Cerebellar cortex (tissue), 1 donor: Measurements from ENCODE around the gene ALDH4A1.
"Not testable (repeated sequence)": the region's sequence is repeated elsewhere in the genome, so short reads cannot be mapped to it uniquely, and the experiment has no call there.

ENCODE experiments used
- DNase-seq: peaks from one replicate; pipeline ENCODE4 v3.0.0-alpha.2; 2015; ENCODE audit warnings: low spot score

Gene ALDH4A1

DNA sequence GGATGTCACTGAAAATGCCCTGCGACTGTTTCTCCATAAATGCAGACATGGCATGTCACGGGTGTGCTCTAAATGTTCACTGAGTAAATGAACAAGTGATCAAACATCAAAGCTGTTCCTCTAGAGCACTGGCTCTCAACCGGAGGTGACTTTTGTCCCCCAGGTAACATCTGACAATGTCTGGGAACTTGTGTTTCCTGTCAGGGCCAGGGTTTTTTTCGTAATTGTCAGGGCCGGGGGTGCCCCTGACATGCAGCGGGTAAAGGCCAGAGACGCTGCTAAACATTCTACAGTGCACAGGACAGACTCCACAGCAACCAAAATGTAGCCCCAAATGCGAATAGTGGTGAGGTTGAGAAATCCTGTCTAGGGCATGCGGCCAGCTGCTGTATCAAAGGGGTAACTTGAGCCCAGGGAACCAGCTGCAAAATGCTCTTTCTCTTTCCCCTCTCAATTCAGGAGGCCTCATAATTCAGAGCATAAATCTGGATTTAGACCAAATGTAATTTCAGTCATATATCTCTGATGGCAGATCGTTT is 2.0 kb downstream of the ALDH4A1 start:
- no peak for DNase-seq

DNA sequence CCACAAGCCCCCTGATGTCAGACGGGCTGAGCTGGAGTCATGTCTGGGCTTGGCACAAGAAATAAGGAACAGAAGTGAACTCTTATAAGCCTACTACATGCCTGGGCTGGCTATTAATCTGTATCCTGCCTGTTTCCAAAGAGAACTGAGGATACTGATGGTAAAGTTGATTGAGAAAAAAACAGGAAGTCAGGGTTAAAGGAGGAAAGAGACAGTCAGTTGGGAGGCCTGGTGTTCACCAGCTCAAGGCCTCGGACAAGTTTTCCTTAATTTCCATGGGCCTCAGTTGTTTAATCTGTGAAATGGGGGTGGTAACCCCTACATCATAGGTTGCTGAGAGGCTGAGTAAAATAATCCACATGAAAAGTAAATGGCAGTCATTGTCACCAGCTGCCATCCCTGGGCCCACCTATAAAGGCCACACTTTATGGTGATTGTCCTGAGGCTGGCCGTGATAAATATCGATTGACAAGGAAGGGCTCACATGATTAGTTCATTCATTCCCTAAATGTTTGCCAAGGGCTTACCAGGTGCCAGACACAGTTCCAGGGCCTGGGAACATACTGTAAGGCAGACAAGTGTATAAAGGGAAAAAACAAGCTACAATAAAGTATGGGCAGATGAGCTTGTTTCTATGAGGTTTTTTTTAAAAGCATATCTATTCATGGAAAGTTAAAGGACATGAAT is 2.8 kb downstream of the ALDH4A1 start:
- DNase-seq, result no peak

DNA sequence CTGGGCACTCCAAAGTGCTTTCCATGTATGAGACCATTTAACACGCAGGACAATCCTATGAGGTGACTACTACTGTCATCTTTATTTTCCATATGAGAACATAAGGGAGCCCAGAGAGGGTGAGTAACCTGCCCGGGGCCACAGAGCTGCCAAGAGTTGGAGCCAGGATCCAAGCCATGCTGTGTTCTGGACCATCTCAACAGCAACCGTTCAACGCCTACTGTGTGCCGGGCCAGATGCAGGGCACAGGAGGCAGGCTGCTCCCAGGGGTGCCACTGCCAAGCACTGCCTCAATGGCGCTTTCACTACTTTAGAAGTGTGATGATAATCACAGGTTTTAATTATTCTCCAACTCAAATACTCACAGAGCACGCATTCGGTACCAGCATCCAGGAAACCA is 3.8 kb downstream of the ALDH4A1 start:
- DNase-seq, result no peak

DNA sequence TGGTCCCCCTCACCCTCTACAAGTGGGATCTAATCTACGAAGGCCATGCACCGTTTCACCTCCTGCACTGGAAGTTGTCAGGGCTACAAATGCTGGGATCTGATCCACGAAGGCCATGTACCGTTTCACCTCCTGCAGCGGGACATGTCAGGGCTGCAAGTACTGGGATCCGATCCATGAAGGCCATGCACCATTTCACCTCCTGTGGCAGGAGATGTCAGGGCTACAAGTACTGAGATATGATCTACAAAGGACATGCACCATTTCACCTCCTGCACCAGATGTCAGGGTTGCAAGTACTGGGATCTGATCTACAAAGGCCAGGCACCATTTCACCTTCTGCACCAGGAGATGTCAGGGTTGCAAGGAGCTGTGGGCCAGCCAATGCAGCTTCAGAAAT is 7.0 kb downstream of the ALDH4A1 start:
- no peak for DNase-seq

DNA sequence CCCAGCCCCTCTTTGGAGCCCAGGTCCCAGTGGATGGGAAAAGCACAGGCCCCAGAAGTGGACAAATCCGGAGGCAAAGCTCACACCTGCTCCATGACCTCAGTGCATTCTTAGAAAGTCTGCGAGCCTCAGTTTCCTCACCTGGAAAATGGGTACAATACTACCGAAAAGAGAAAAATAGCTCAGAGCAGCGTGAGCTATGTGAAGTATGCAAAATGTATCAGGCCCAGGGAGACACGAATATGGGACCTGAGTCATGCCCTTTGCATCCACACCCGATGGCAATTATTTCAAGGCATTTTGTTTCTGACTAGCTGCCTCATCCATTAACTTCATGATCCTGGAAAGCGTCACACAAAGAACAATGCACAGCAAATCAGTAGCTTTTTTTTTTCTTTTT is 9.2 kb downstream of the ALDH4A1 start:
- DNase-seq, result no peak

DNA sequence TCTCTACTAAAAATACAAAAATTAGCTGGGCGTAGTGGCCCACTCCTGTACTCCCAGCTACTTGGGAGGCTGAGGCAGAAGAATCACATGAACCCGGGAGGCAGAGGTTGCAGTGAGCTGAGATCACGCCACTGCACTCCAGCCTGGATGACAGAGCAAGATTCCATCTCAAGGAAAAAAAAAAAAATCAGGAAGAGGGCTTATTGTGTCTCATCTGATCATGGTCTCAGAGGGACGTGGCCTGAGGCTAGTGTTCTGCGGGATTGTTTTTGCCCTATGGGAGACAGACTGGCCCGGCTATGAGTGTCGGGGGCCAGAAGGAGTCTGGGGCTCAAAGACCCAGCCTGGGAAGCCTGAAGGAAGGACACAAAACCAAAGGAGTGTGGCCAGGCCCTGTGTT is 10.5 kb downstream of the ALDH4A1 start:
- DNase-seq, result not testable (repeated sequence)

DNA sequence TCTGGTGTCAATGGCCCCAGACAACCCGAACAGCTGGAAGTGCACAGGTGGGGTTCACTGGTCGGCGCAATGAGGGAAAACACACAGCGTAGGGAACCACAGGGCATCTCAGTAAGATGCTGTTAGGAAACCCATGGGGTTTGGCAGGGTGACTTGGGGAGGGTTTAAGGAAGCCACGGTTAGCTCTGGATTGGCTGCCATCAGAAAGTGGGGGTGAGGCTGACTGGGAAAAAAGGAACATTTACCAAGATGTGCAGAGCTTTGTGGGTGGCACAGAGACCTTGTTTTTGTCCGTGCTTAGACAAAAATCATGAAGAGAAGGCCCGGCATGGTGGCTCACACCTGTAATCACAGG is 11.0 kb downstream of the ALDH4A1 start:
- no peak for DNase-seq

DNA sequence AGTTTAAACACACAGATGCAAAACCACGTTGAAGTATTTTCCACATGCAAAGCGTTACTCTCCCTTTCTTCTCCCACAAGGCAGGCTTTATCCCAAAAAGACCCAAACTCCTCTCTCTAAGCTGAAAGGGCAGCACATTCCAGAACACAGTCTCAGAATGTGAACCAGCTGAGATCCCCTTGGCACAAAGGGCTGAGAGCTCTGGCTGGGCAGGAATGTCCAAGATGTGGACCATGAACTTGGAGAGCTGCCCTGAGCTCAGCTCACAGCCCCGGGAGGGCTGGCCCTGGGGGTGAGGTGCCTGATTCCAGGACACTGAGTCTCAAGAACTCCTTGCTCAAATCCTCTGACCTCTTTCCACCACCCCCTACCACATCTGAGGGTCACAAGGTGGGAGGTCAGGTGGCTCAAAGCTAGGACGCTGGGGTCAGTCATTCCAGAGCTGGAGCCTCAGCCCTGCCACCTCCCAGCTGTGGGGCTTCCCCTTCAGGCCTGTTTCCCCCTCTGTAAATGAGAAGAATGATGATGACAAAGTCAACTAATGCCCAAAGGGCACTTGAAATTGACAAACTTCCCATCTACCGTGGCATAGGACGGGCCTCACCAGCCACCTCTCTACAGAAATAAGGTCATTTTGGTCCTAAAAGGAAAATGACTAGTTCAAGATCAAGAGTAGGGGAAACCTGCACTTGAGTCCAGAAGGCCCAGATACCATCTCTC is 11.5 kb downstream of the ALDH4A1 start:
- DNase-seq, result no peak

DNA sequence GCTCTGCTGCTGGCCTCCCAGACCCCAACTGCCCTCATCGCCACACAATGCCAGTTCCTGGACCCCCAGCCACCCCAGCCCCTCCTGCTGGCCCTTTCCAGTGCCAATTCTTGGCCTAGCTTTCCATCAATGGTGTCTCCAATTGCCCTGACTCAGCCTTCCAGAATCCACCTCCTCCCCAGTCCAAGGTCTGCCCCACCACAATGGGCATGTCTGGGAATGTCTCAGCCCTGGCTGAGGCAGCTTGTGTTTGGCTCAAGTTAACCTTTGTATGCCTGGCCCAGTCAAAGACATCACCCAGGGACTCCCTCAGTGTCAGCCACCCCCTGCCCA is 16.4 kb downstream of the ALDH4A1 start:
- no peak for DNase-seq

DNA sequence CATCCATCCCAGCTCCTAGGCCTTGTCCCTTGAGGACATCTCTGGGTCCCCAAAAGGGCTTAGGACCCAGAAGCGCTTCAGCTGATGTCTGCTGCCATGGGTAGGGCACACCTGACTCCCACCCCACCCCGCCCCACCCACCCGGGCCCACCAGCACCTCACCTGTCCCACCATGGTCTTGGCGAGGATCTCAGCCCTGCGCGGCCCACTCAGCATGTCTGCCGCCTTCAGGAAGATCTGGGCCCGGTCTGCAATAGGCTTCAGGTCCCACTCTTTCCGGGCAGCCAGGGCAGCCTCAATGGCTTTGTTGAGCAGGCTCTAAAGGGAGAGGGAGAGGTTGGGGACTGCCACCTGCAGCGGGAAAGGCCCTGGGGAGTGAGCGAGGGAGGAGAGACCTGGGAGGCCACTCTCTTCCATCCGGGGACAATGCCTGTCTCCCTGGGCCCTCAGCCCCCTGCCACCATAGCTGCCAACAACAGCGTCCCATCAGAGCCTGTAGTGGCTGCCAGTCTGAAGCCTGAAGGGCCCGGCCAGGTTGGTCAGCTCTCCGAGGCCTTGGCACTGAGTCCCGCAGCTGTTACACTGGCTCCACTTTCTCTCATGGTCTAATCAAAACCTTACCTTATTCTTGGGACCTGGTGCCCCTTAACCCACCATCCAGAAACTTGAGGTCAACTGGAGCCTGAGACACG is 16.9 kb downstream of the ALDH4A1 start:
- no peak for DNase-seq

DNA sequence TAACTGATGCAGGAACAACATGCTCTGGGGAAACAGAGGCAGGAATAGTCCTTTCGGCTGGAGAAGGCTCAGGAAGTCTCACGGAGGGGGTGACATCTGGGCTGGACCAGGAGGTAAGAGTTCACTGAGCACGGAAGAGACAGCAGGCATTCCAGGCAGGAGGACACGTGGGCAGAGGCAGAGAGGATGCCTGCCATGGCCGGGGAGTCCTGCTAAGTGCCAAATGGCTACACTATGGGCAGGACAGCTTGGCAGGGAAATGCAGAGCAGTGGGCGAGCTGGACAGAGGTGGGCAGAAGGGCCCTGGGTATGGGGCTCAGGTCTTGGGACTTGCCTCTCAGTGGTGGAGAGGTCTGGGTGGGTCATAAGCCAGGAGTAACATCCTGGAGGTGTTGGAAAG is 17.6 kb downstream of the ALDH4A1 start:
- DNase-seq, result peak; percentile 36

DNA sequence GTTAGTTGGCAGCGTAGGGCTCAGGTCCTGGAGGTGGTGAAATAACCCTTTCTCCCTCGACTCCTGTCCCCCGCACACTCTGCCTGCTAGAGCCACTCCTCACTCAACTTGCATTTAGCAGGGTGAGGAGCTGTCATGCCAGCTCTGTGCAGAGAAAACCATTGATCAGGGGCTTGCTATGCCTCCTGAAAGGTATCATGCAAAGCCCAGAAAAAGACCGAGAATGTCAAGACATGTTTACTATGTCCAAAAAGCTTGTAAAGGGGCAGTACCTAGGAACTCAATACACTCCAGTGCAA is 18.0 kb downstream of the ALDH4A1 start:
- no peak for DNase-seq

DNA sequence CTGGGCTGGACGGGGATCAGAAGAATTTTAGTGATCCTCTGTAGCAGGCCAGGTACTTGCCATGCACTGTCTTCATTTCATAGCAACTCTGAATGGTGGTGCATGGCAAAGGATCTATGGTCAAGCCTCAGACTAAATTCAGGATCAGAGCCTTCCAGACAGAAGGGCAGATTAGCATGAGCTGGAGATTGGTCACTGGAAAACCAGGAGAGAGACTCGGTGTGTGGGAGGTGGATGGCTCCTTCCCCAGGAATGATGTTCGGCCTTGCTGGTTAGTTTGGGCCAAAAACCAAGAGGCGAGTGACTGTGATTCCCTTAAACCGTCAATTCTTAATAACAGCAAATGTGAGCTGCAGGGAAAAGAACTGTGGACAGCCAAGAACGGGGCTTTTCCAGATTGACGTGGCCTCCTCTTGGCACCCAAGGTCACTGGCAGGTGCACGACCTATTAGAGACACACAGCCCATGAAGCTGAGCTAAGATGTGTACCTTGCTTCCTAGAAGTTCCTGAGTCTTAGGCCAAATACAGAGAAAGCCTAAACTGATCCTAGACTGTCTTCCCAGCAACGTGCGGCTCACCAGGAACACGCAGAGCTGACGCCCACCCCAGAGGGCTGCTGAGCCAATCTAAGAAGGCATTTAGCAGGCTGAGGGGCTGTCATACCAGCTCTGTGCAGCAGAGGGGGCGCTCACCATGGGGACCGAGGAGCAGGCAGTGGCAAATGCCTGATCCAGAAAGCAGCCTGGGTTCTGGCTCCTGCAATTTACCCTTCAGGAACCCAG is 18.5 kb downstream of the ALDH4A1 start:
- DNase-seq, result peak; percentile 86

DNA sequence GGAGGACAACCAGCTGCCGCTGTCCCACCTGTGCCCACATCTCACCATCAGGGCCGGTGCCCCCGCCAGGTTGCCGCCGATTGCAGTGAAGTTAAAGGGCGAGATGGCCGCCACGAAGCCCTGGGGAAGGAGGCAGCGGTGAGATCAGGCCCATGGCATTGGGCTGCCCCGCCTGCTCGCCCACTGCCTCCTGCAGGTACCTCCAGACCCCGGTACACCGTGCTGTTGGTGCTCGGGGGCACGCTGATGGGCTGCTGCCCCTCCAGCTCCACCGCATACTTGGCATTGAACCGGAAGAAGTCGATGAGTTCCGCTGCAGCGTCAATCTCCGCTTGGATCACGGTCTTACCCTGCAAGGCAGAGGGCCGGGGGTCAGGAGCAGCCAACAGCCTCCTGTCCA is 19.3 kb downstream of the ALDH4A1 start:
- DNase-seq, result no peak

DNA sequence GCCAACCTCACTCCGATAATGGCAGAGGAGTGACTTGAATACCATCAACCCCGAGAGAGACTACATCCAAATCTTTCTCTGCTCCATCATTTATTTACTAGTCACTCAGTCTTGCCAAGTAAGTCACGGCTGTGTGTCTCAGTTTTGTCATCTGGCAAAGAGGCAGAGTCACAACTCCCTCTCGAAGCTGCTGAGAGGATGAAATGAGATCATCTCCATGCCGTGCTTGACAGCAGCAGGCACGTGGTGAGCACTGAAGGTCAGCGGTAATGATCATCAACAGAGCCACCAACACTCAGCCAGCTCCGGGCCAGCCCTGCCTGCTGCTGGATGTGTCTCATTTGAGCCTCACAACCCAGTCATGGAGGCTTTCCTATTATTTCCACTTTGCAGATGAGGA is 19.9 kb downstream of the ALDH4A1 start:
- no peak for DNase-seq

DNA sequence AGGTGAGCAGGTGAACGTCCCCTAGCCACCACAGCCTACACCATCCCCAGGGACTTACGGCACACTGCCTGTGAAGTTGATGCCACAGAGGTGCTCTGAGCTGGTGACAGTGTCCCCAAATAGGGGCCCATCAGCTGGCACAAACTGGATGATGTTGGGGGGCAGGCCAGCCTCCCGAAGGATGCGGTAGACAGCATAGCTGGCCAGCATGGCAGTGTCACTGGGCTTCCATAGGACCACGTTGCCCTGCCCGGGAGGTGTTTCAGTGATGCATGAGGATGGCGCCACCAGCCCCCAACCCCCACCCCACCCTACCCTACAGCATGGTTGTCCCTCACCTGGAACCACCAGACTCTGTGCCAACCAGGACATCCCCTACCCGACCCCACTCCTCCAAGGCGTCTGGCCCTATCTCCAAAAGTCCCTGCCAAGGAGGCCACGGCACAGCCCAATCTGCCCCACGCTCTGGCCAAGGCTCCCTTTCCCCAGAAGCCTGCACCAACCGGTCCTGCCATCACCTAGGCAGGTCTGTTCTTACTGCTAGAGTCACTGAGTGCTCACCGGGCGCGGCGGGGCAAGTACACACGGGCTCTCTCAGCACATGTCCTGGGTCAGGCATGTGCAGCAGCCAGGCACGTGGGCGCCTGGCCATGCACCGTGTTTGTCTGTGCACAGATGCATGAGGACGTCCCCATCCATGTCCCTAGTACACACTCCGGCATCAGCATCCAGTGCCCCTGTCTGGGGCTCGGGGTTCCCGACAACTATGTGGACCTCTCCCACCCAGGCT is 20.5 kb downstream of the ALDH4A1 start:
- no peak for DNase-seq

DNA sequence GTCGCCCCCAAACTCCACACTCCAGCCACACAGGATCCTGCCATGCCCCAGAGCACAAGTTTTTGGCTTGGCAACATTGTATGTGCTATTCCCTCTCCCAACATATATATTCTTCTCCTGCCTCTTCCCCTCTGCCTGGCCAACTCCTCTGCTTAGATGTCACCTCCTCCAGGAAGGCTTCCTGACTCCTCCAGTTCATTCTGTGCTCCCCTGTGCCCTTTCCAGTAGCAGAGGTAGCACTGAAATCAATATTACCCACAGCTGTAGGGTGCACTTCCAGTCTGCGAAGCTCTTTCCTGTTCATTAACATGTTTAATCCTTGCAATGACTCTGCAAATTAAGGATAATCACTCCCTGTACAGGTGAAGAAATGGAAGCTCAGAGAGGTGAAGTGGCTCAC is 21.2 kb downstream of the ALDH4A1 start:
- no peak for DNase-seq

DNA sequence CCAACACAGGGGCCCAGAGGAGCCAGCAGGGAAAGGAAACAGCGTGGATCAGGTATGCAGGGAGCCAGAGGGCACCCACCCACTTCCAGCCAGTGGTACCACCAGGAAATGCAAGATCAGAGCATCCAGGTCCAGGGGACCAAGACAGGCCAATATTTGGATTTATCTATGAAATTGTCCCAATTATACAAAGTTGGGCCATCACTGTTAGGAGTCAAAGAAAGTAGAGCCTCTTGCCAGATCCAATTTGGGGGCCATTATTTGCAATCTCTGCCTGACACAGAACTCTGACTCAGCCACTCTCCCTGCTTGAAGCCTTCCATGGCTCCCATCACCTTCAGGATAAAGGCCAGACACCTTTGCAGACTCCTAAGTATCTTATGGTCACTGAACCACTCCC is 21.8 kb downstream of the ALDH4A1 start:
- no peak for DNase-seq

DNA sequence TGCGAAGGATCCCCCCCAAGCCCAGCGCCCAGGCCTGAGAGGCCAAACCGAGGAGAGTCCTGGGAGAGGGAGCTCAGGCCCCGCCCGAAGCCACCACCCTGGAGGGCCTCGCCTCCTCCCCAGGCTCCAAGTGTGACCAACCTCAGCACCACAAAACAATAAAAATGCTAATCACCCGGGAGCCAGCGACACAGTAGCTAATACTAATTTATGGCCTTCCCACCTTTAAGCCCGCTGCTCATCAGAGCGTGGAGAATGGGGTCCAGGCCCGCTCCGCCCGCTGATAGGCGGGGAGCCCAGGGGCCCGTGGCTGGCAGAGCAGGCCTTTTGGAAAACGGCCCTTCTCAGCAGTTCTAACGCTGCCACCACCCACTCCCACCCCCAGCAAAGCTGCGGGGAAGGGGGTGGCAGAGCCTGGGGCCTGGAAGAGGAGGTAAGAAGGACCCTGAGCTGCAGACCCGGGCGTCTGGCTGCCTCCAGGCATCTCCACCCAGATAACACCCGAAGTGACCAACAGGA is 22.5 kb downstream of the ALDH4A1 start:
- DNase-seq, result no peak

DNA sequence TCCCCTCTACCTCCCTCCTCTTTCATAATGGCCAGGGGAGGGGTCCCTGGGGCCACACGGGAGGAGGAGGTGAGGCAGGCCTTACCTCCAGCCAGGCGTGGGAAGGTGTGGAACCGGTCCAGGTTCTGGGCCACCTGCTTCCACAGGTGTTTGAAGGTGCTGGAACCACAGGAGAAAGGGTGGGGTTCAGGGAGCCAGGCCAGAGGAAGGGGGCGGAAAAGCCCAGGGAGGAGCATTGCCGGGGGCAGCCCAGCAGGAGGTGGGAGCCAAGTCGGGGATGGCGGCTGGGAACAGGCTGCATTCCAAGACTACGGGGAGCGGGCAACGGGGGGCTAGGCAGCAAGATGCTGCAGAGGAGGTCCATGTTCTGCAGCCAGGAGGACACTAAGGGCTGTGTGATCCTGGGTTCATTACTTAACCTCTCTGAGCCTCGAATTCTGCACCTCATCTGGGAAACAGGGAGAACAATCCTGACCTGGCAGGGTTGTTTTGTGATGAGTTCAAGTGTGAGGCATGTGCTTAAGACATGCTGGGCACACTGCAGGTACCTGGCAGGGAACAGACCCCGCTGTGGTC is 23.1 kb downstream of the ALDH4A1 start:
- DNase-seq, result no peak

DNA sequence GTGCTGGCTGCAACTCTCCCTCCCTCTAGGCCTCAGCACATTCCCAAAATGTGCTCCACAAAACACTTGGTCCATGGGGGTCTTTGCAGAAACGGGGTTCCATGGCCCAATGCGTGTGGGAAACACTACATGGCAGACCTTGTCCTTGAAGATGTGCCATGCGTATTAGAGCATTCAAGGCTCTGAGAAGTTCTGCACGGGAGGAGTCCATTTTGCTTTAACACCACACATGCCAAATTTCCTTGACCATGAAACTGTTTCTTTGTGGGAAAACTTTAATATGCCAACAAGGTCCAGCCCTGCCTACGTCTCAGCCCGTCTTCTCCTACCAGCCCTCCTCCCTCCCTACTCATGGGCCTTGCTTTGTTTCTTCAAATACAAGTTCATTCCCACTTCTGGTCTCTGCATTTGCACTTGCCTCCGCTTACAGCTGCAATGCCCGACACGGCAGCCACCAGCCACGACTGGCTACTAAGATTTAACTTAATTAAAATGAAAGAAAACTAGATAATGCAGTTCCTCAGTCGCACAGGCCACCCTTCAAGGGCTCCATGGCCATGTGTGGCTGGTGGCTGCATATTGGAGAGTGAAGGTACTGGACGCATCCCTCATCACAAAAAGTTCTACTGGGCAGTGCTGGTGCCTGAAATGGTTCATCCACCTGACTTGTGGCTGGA is 23.7 kb downstream of the ALDH4A1 start:
- DNase-seq, result no peak
